GM23338 (cell line): ENCODE measurements around the gene ACOX3. TPM values are rescaled to one million over a fixed set of nuclear protein-coding genes. Genes with fewer than 3 reads are reported as not detected.

Source experiments
- ATAC-seq: fragments of 200-7000 bp; cut with Tn5 transposase; 3 replicates; pipeline ENCODE4 v1.9.1; 2020
- DNase-seq: peaks from one replicate; pipeline ENCODE4 v3.0.0-alpha.2; 2015; ENCODE audit warnings: low spot score
- H2AFZ ChIP-seq: fragments of 200-600 bp; sonication (generic); 2 replicates; pipeline ENCODE4 v1.8.0; 2016; ENCODE audit warnings: antibody characterized with exemption, mild to moderate bottlenecking, moderate library complexity
- H3F3A ChIP-seq: fragments of 200-600 bp; sonication (generic); replicated peaks from 2 replicates; pipeline ENCODE4 v1.8.0; 2017; ENCODE audit warnings: antibody characterized with exemption, mixed run types, low read depth
- H3K27ac ChIP-seq: fragments of 200-600 bp; sonication (generic); 2 replicates; pipeline ENCODE4 v1.6.1; 2016; ENCODE audit warnings: low read depth
- H3K27me3 ChIP-seq: fragments of 200-600 bp; sonication (generic); 2 replicates; pipeline ENCODE4 v1.8.0; 2016; ENCODE audit warnings: mild to moderate bottlenecking, mixed run types, moderate library complexity; ENCODE audit not compliant: insufficient read depth
- H3K36me3 ChIP-seq: fragments of 200-600 bp; sonication (generic); 2 replicates; pipeline ENCODE4 v1.8.0; 2016; ENCODE audit warnings: mild to moderate bottlenecking; ENCODE audit not compliant: insufficient read depth
- H3K4me1 ChIP-seq: fragments of 200-600 bp; sonication (generic); 2 replicates; pipeline ENCODE4 v1.8.0; 2016; ENCODE audit warnings: mild to moderate bottlenecking, moderate library complexity; ENCODE audit not compliant: insufficient read depth
- H3K4me2 ChIP-seq: fragments of 200-600 bp; sonication (generic); 2 replicates; pipeline ENCODE4 v1.7.1; 2017; ENCODE audit warnings: mixed run types
- H3K4me3 ChIP-seq: fragments of 200-600 bp; sonication (generic); 2 replicates; pipeline ENCODE4 v1.6.1; 2016; ENCODE audit warnings: mixed run types
- H3K79me2 ChIP-seq: fragments of 200-600 bp; sonication (generic); replicated peaks from 2 replicates; pipeline ENCODE4 v1.8.0; 2017; ENCODE audit warnings: mild to moderate bottlenecking; ENCODE audit not compliant: insufficient read depth
- H3K9me2 ChIP-seq: fragments of 200-600 bp; sonication (generic); 2 replicates; pipeline ENCODE4 v1.8.0; 2017; ENCODE audit not compliant: insufficient read depth
- H4K20me1 ChIP-seq: fragments of 200-600 bp; sonication (generic); replicated peaks from 2 replicates; pipeline ENCODE4 v1.8.0; 2017; ENCODE audit warnings: mild to moderate bottlenecking; ENCODE audit not compliant: insufficient read depth
- H3K27ac Mint-ChIP-seq: 2 replicates; pipeline ENCODE4 v1.8.0; 2020; ENCODE audit warnings: inconsistent platforms, mild to moderate bottlenecking, moderate library complexity, mixed read lengths
- H3K27me3 Mint-ChIP-seq: 3 replicates; pipeline ENCODE4 v1.8.0; 2022; ENCODE audit warnings: low read depth, mild to moderate bottlenecking, moderate library complexity, mixed read lengths, inconsistent platforms; ENCODE audit not compliant: insufficient read depth, poor library complexity
- H3K36me3 Mint-ChIP-seq: 3 replicates; pipeline ENCODE4 v1.8.0; 2021; ENCODE audit warnings: low read depth, mild to moderate bottlenecking, inconsistent platforms, moderate library complexity, mixed read lengths
- H3K4me1 Mint-ChIP-seq: 3 replicates; pipeline ENCODE4 v1.8.0; 2020; ENCODE audit warnings: mild to moderate bottlenecking, inconsistent platforms, mixed read lengths
- H3K4me3 Mint-ChIP-seq: 3 replicates; pipeline ENCODE4 v1.8.0; 2021; ENCODE audit warnings: moderate library complexity, mild to moderate bottlenecking, inconsistent platforms, mixed read lengths
- H3K9me3 Mint-ChIP-seq: 3 replicates; pipeline ENCODE4 v1.8.0; 2020; ENCODE audit warnings: moderate library complexity, mild to moderate bottlenecking, inconsistent platforms, mixed read lengths
- CREB1 ChIP-seq: fragments of 250-450 bp; sonication (Bioruptor Pico); IDR thresholded peaks from 2 replicates; pipeline ENCODE4 v1.5.0; 2020; ENCODE audit warnings: low read depth, mild to moderate bottlenecking, moderate library complexity
- EZH2 ChIP-seq: fragments of 200-600 bp; sonication (generic); IDR thresholded peaks from one replicate; pipeline ENCODE4 v1.8.0; 2017; ENCODE audit warnings: antibody characterized with exemption, mild to moderate bottlenecking, low read depth; ENCODE audit not compliant: unreplicated experiment
- JUNB ChIP-seq: IDR thresholded peaks from one replicate; pipeline ENCODE4 v1.6.1; 2016; ENCODE audit warnings: antibody characterized with exemption; ENCODE audit not compliant: unreplicated experiment
- POLR2AphosphoS5 ChIP-seq: IDR thresholded peaks from 2 replicates; pipeline ENCODE4 v1.6.1; 2016; ENCODE audit warnings: antibody characterized with exemption, low read depth
- STAT1 ChIP-seq: IDR thresholded peaks from one replicate; pipeline ENCODE4 v1.6.1; 2016; ENCODE audit warnings: antibody characterized with exemption; ENCODE audit not compliant: unreplicated experiment
- ZNF114 ChIP-seq: fragments of 250-450 bp; sonication (Bioruptor Pico); IDR thresholded peaks from 2 replicates; pipeline ENCODE4 v1.5.0; 2020; ENCODE audit warnings: mild to moderate bottlenecking, moderate library complexity
- ZNF331 ChIP-seq: fragments of 250-450 bp; sonication (Bioruptor Pico); IDR thresholded peaks from 2 replicates; pipeline ENCODE4 v1.5.0; 2020; ENCODE audit warnings: low read depth, mild to moderate bottlenecking, moderate library complexity
- polyA plus RNA-seq: library from polyadenylated mRNA; unstranded; fragments of >200 nt; fragmentation: Nextera tagmentation; extraction: Ambion mirVana; gene quantifications from 2 replicates; pipeline ENCODE4 v1.2.1, GENCODE V29; 2016
- total RNA-seq: library from RNA; depleted of rRNA; stranded (reverse); fragments of >200 nt; shearing (Covaris generic); gene quantifications from 2 replicates; pipeline ENCODE4 v1.2.3, GENCODE V29; 2014
- TF ChIP-seq, protein P1 (sequence below): fragments of 250-450 bp; sonication (Bioruptor Pico); IDR thresholded peaks from 2 replicates; pipeline ENCODE4 v1.5.0; 2020; ENCODE audit warnings: mild to moderate bottlenecking, moderate library complexity
- TF ChIP-seq, protein P2 (sequence below): IDR thresholded peaks from 2 replicates; pipeline ENCODE4 v1.6.1; 2016; ENCODE audit warnings: antibody characterized with exemption

Gene ACOX3
- total and polyA plus RNA-seq, 2 experiments from 2014 or later, result 6.4 to 17.2 TPM

DNA sequence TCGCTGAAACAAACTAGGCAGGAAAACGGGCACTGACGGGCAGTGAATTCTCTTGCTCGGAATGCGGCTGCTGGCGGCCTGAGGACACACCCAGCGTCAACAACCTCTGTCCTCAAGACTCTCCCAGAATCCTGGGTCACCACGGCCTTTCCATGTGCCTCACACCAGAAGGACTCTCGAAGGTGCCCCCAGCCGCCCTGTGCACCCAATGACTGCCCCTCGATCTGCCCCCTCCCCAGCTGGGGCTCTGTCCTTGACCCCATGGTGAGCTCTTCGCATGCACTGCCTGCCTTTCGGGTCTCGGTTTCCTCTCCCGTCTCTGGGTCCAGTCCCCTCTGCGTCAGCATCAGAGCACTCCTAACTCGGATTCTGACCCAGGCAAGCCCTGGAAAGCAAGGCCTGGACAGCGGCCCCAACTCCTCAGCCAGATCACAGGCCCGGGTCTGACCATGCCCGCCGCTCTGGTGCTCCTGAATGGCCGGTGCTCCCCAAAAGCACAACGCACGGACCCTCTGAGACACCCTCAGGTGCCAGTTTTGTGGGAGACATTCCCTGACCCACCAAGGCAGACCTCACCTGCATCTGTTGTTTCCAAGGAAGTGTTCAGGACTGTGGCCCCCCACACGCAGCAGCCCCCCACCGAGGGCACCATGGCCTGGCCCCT is 56.0 kb downstream of the ACOX3 start:
- no peak overlapping the region for H3K4me2 ChIP-seq
- no peaks in the 10 kb centered on the region for H3K27me3 ChIP-seq
- no peaks in the 10 kb centered on the region for H3K4me1 ChIP-seq
- no peaks in the 10 kb centered on the region; the same call in 2 of the 3 replicates for H3K9me3 Mint-ChIP-seq
- TF ChIP-seq JUNB (no peak), ZNF331 (CRISPR knock-in tag) (no peak), CREB1 (no peak), ZNF114 (CRISPR knock-in tag) (no peak), POLR2AphosphoS5 (no peak), STAT1 (no peak), EZH2 (no peak)
- TF ChIP-seq, protein P1, sequence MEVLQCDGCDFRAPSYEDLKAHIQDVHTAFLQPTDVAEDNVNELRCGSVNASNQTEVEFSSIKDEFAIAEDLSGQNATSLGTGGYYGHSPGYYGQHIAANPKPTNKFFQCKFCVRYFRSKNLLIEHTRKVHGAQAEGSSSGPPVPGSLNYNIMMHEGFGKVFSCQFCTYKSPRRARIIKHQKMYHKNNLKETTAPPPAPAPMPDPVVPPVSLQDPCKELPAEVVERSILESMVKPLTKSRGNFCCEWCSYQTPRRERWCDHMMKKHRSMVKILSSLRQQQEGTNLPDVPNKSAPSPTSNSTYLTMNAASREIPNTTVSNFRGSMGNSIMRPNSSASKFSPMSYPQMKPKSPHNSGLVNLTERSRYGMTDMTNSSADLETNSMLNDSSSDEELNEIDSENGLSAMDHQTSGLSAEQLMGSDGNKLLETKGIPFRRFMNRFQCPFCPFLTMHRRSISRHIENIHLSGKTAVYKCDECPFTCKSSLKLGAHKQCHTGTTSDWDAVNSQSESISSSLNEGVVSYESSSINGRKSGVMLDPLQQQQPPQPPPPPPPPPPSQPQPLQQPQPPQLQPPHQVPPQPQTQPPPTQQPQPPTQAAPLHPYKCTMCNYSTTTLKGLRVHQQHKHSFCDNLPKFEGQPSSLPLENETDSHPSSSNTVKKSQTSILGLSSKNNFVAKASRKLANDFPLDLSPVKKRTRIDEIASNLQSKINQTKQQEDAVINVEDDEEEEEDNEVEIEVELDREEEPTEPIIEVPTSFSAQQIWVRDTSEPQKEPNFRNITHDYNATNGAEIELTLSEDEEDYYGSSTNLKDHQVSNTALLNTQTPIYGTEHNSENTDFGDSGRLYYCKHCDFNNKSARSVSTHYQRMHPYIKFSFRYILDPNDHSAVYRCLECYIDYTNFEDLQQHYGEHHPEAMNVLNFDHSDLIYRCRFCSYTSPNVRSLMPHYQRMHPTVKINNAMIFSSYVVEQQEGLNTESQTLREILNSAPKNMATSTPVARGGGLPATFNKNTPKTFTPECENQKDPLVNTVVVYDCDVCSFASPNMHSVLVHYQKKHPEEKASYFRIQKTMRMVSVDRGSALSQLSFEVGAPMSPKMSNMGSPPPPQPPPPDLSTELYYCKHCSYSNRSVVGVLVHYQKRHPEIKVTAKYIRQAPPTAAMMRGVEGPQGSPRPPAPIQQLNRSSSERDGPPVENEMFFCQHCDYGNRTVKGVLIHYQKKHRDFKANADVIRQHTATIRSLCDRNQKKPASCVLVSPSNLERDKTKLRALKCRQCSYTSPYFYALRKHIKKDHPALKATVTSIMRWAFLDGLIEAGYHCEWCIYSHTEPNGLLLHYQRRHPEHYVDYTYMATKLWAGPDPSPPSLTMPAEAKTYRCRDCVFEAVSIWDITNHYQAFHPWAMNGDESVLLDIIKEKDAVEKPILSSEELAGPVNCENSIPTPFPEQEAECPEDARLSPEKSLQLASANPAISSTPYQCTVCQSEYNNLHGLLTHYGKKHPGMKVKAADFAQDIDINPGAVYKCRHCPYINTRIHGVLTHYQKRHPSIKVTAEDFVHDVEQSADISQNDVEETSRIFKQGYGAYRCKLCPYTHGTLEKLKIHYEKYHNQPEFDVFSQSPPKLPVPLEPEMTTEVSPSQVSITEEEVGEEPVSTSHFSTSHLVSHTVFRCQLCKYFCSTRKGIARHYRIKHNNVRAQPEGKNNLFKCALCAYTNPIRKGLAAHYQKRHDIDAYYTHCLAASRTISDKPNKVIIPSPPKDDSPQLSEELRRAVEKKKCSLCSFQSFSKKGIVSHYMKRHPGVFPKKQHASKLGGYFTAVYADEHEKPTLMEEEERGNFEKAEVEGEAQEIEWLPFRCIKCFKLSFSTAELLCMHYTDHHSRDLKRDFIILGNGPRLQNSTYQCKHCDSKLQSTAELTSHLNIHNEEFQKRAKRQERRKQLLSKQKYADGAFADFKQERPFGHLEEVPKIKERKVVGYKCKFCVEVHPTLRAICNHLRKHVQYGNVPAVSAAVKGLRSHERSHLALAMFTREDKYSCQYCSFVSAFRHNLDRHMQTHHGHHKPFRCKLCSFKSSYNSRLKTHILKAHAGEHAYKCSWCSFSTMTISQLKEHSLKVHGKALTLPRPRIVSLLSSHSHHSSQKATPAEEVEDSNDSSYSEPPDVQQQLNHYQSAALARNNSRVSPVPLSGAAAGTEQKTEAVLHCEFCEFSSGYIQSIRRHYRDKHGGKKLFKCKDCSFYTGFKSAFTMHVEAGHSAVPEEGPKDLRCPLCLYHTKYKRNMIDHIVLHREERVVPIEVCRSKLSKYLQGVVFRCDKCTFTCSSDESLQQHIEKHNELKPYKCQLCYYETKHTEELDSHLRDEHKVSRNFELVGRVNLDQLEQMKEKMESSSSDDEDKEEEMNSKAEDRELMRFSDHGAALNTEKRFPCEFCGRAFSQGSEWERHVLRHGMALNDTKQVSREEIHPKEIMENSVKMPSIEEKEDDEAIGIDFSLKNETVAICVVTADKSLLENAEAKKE (CRISPR knock-in tag), result no peak
- TF ChIP-seq, protein P2, sequence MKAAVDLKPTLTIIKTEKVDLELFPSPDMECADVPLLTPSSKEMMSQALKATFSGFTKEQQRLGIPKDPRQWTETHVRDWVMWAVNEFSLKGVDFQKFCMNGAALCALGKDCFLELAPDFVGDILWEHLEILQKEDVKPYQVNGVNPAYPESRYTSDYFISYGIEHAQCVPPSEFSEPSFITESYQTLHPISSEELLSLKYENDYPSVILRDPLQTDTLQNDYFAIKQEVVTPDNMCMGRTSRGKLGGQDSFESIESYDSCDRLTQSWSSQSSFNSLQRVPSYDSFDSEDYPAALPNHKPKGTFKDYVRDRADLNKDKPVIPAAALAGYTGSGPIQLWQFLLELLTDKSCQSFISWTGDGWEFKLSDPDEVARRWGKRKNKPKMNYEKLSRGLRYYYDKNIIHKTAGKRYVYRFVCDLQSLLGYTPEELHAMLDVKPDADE, result no peak
- H3K36me3 Mint-ChIP-seq, result no peaks in the 10 kb centered on the region
- H3K9me2 ChIP-seq, result no peaks in the 10 kb centered on the region
- H4K20me1 ChIP-seq, result no peaks in the 10 kb centered on the region
- no peak overlapping the region for H3K4me3 ChIP-seq
- no peak overlapping the region for H2AFZ ChIP-seq
- H3K36me3 ChIP-seq, result no peaks in the 10 kb centered on the region
- H3K27ac Mint-ChIP-seq, result no peak overlapping the region; the same call in 1 of the 2 replicates
- DNase-seq (no peak), ATAC-seq (no peak)
- H3K4me1 Mint-ChIP-seq, result peaks cover 2% of the 10 kb centered on the region
- H3K79me2 ChIP-seq, result no peaks in the 10 kb centered on the region
- H3K27ac ChIP-seq, result no peak overlapping the region
- H3F3A ChIP-seq, result no peaks in the 10 kb centered on the region
- peaks cover 12% of the 10 kb centered on the region for H3K27me3 Mint-ChIP-seq
- H3K4me3 Mint-ChIP-seq, result no peak overlapping the region
